H1 (cell line): ENCODE data around the gene SKP2. TPM values are rescaled to one million over a fixed set of nuclear protein-coding genes. Genes with fewer than 3 reads are reported as not detected.

Experiments used
- CTCF ChIA-PET: fragments of 300-600 bp; sonication (Branson Sonifier 250); formaldehyde crosslinking; loops from one replicate; lab custom pipeline; 2021; ENCODE audit not compliant: partially characterized antibody; lab: Charles Lee
- POLR2A ChIA-PET: fragments of 300-600 bp; sonication (Branson Sonifier 250); formaldehyde crosslinking; loops from one replicate; lab custom pipeline; 2021; ENCODE audit warnings: inconsistent platforms; ENCODE audit not compliant: partially characterized antibody; lab: Charles Lee
- DNase-seq, 2 experiments: peaks; one replicate each; pipeline versions ENCODE4 v3.0.0 to v3.0.0-alpha.2; 2010 to 2022; ENCODE audit warnings: low spot score in 2 of 2, low read depth in 1 of 2, mixed read lengths in 1 of 2
- FAIRE-seq: peaks from 2 replicates; lab custom pipeline; 2011; peaks lifted over from hg19 to GRCh38; lab: Jason Lieb, UNC
- H2AFZ ChIP-seq: 2 replicates; pipeline ENCODE4 v1.8.1; 2012; ENCODE audit warnings: low read length, inconsistent platforms
- H2AK5ac ChIP-seq: 2 replicates; pipeline ENCODE4 v1.6.1; 2013; ENCODE audit warnings: low read depth, low read length
- H2BK120ac ChIP-seq: replicated peaks from 2 replicates; pipeline ENCODE3; 2013; ENCODE audit warnings: low read depth, low read length, inconsistent platforms
- H2BK12ac ChIP-seq: 2 replicates; pipeline ENCODE4 v1.6.1; 2013; ENCODE audit warnings: low read depth, low read length
- H2BK15ac ChIP-seq: 2 replicates; pipeline ENCODE4 v1.6.1; 2013; ENCODE audit warnings: low read length
- H2BK20ac ChIP-seq: 2 replicates; pipeline ENCODE4 v1.6.1; 2013; ENCODE audit warnings: low read length
- H2BK5ac ChIP-seq: 2 replicates; pipeline ENCODE4 v1.6.1; 2013; ENCODE audit warnings: low read depth, low read length
- H3K14ac ChIP-seq: 2 replicates; pipeline ENCODE4 v1.6.1; 2013; ENCODE audit warnings: inconsistent platforms; ENCODE audit not compliant: insufficient read length
- H3K18ac ChIP-seq: 2 replicates; pipeline ENCODE4 v1.6.1; 2013; ENCODE audit warnings: low read length; ENCODE audit errors: extremely low read depth
- H3K23ac ChIP-seq: 2 replicates; pipeline ENCODE4 v1.6.1; 2013; ENCODE audit warnings: inconsistent platforms; ENCODE audit not compliant: insufficient read length
- H3K23me2 ChIP-seq: 2 replicates; pipeline ENCODE4 v1.6.1; 2013; ENCODE audit warnings: low read depth, low read length
- H3K27ac ChIP-seq: 2 replicates; pipeline ENCODE4 v1.6.1; 2011; ENCODE audit warnings: low read depth, low read length, inconsistent platforms
- H3K27me3 ChIP-seq, 4 experiments: replicated peaks in 1 of 4; 1 replicate in 1 of 4; 2 replicates in 3 of 4; pipeline versions ENCODE4 v1.6.1 to v1.8.1; 2011 to 2013; ENCODE audit warnings: low read length in 3 of 4, mild to moderate bottlenecking in 3 of 4, inconsistent platforms in 2 of 4, mixed read lengths in 2 of 4, moderate library complexity in 1 of 4; ENCODE audit not compliant: control insufficient read depth in 3 of 4, insufficient read depth in 3 of 4; ENCODE audit errors: extremely low read depth in 1 of 4
- H3K36me3 ChIP-seq, 4 experiments: 2 replicates each; pipeline versions ENCODE4 v1.6.1 to v1.8.1; 2011 to 2013; ENCODE audit warnings: mild to moderate bottlenecking in 4 of 4, low read length in 3 of 4, moderate library complexity in 2 of 4, control low read depth in 1 of 4, inconsistent platforms in 1 of 4; ENCODE audit not compliant: insufficient read depth in 4 of 4, control insufficient read depth in 2 of 4
- H3K4ac ChIP-seq: replicated peaks from 2 replicates; pipeline ENCODE3; 2013; ENCODE audit warnings: low read length, low read depth, mixed read lengths, inconsistent platforms; ENCODE audit not compliant: insufficient read length
- H3K4me1 ChIP-seq, 4 experiments: replicated peaks in 1 of 4; 1 replicate in 1 of 4; 2 replicates in 3 of 4; pipeline versions ENCODE4 v1.6.1 to v1.8.1; 2011 to 2013; ENCODE audit warnings: low read length in 3 of 4, inconsistent platforms in 2 of 4, mixed read lengths in 1 of 4; ENCODE audit not compliant: insufficient read depth in 4 of 4, control insufficient read depth in 3 of 4
- H3K4me2 ChIP-seq, 2 experiments: 2 replicates each; pipeline versions ENCODE4 v1.6.1 to v1.8.1; 2011 to 2013; ENCODE audit warnings: low read depth in 2 of 2, low read length in 2 of 2, control low read depth in 1 of 2, inconsistent platforms in 1 of 2, mild to moderate bottlenecking in 1 of 2; ENCODE audit not compliant: insufficient read depth in 1 of 2
- H3K4me3 ChIP-seq, 4 experiments: fragments of 200-600, 300-600 bp in 1 of 4; sonication (generic), shearing (Covaris generic), sonication (Bioruptor Twin) in 1 of 4; 2 replicates each; pipeline versions ENCODE4 v1.5.1 to v1.8.1; 2011 to 2016; ENCODE audit warnings: low read length in 4 of 4, low read depth in 3 of 4, control low read depth in 2 of 4, inconsistent platforms in 2 of 4, mild to moderate bottlenecking in 2 of 4, mixed read lengths in 1 of 4, moderate library complexity in 1 of 4; ENCODE audit not compliant: insufficient read depth in 2 of 4; ENCODE audit errors: extremely low read depth in 1 of 4
- H3K56ac ChIP-seq: replicated peaks from 2 replicates; pipeline ENCODE3; 2013; ENCODE audit warnings: low read depth, mild to moderate bottlenecking, mixed read lengths, low read length, inconsistent platforms; ENCODE audit not compliant: insufficient read length
- H3K79me1 ChIP-seq: 2 replicates; pipeline ENCODE4 v1.6.1; 2013; ENCODE audit warnings: low read depth, low read length, control low read depth
- H3K79me2 ChIP-seq, 2 experiments: 2 replicates each; pipeline versions ENCODE4 v1.6.1 to v1.8.1; 2012 to 2013; ENCODE audit warnings: low read length in 2 of 2, mild to moderate bottlenecking in 2 of 2, inconsistent platforms in 1 of 2; ENCODE audit not compliant: insufficient read depth in 2 of 2, control insufficient read depth in 1 of 2
- H3K9ac ChIP-seq, 4 experiments: replicated peaks in 1 of 4; 1 replicate in 1 of 4; 2 replicates in 3 of 4; pipeline versions ENCODE4 v1.6.1 to v1.8.1; 2011 to 2013; ENCODE audit warnings: low read depth in 3 of 4, low read length in 3 of 4, control low read depth in 2 of 4, mild to moderate bottlenecking in 2 of 4, moderate library complexity in 2 of 4, inconsistent platforms in 1 of 4; ENCODE audit errors: extremely low read depth in 1 of 4
- H3K9me3 ChIP-seq, 2 experiments: 2 replicates each; pipeline versions ENCODE4 v1.6.1 to v1.8.1; 2012 to 2013; ENCODE audit warnings: mild to moderate bottlenecking in 2 of 2, moderate library complexity in 2 of 2, control low read depth in 1 of 2, inconsistent platforms in 1 of 2, low read depth in 1 of 2, low read length in 1 of 2, mixed read lengths in 1 of 2; ENCODE audit not compliant: insufficient read depth in 2 of 2
- H4K20me1 ChIP-seq, 2 experiments: replicated peaks in 1 of 2; 2 replicates each; pipeline versions ENCODE3 to v1.8.1; 2011 to 2013; ENCODE audit warnings: inconsistent platforms in 2 of 2, low read length in 2 of 2, mild to moderate bottlenecking in 1 of 2; ENCODE audit not compliant: insufficient read depth in 2 of 2, control insufficient read depth in 1 of 2
- H4K5ac ChIP-seq: 2 replicates; pipeline ENCODE4 v1.6.1; 2013; ENCODE audit warnings: low read length, low read depth, mixed read lengths, inconsistent platforms; ENCODE audit not compliant: insufficient read length
- H4K8ac ChIP-seq: 2 replicates; pipeline ENCODE4 v1.8.0; 2013; ENCODE audit warnings: mild to moderate bottlenecking, moderate library complexity, low read length, inconsistent platforms; ENCODE audit not compliant: insufficient read depth; ENCODE audit errors: extremely low read depth
- H4K91ac ChIP-seq: replicated peaks from 2 replicates; pipeline ENCODE3; 2013; ENCODE audit warnings: low read length, mixed read lengths, inconsistent platforms; ENCODE audit not compliant: insufficient read length
- BCL11A ChIP-seq, 2 experiments: IDR thresholded peaks; one replicate each; pipeline ENCODE4 v1.6.1; 2011; ENCODE audit warnings: low read depth in 2 of 2, low read length in 2 of 2, mild to moderate bottlenecking in 2 of 2
- CBX5 ChIP-seq: fragments of 300-800, 300-1000 bp; sonication (generic); IDR thresholded peaks from 2 replicates; pipeline ENCODE4 v1.7.1; 2016; ENCODE audit warnings: antibody characterized with exemption, low read length, low read depth
- CREB1 ChIP-seq: IDR thresholded peaks from 2 replicates; pipeline ENCODE4 v1.6.1; 2012; ENCODE audit warnings: inconsistent platforms
- EGR1 ChIP-seq: IDR thresholded peaks from 2 replicates; pipeline ENCODE4 v1.6.1; 2011; ENCODE audit warnings: low read depth, low read length, borderline replicate concordance
- JUN ChIP-seq: IDR thresholded peaks from 2 replicates; pipeline ENCODE4 v1.6.1; 2011; ENCODE audit warnings: low read depth, mild to moderate bottlenecking, improper control_type of control experiment, low read length
- JUND ChIP-seq: IDR thresholded peaks from 2 replicates; pipeline ENCODE4 v1.6.1; 2011; ENCODE audit warnings: mild to moderate bottlenecking, improper control_type of control experiment, low read length
- NRF1 ChIP-seq: IDR thresholded peaks from 2 replicates; pipeline ENCODE4 v1.6.1; 2011; ENCODE audit warnings: mild to moderate bottlenecking, low read depth, low read length, improper control_type of control experiment
- RXRA ChIP-seq: IDR thresholded peaks from 2 replicates; pipeline ENCODE4 v1.6.1; 2011; ENCODE audit warnings: low read depth, mild to moderate bottlenecking, low read length, moderate library complexity; ENCODE audit not compliant: insufficient read depth
- SP4 ChIP-seq: IDR thresholded peaks from 2 replicates; pipeline ENCODE4 v1.6.1; 2012; ENCODE audit warnings: low read length, inconsistent platforms
- SUZ12 ChIP-seq: fragments of 200-600 bp; sonication (generic); IDR thresholded peaks from 2 replicates; pipeline ENCODE4 v1.6.1; 2012; ENCODE audit warnings: mild to moderate bottlenecking, inconsistent platforms, low read length, moderate library complexity, mixed read lengths
- TAF1 ChIP-seq: IDR thresholded peaks from 2 replicates; pipeline ENCODE4 v1.6.1; 2011; ENCODE audit warnings: mild to moderate bottlenecking, low read depth, low read length
- TBP ChIP-seq: IDR thresholded peaks from 2 replicates; pipeline ENCODE4 v1.6.1; 2011; ENCODE audit warnings: low read depth, low read length, improper control_type of control experiment
- WGBS, 2 experiments: shearing (Covaris generic) in 1 of 2; methylation state at CpG; one replicate each; pipeline versions ENCODE4 v1.1.6 to v1.1.7; 2013 to 2015; ENCODE audit warnings: low lambda C conversion rate in 2 of 2, mixed read lengths in 2 of 2, inconsistent platforms in 1 of 2, low coverage in 1 of 2, missing lambda C conversion rate in 1 of 2; ENCODE audit not compliant: insufficient replicate concordance in 2 of 2, insufficient coverage in 1 of 2, insufficient read length in 1 of 2; ENCODE audit errors: extremely low coverage in 1 of 2, missing lambda C conversion rate in 1 of 2; 5-methylcytosine and 5-hydroxymethylcytosine counted together
- polyA plus RNA-seq, 7 experiments: library from polyadenylated mRNA; depleted of rRNA in 3 of 7; stranded (reverse) in 5 of 7; unstranded in 2 of 7; fragments of >200 nt in 5 of 7; fragments of 200-250 nt in 2 of 7; gene quantifications; 1 replicate in 5 of 7; 2 replicates in 1 of 7; 4 replicates in 1 of 7; pipeline versions ENCODE4 v1.2.1 to v1.2.3, GENCODE V29; 2011 to 2013; ENCODE audit warnings: missing spikeins in 2 of 7, mixed read lengths in 2 of 7
- total RNA-seq: library from RNA; stranded (reverse); fragmentation: NEBNext Ultra II Directional; extraction: Animal tissue kit (Norgen Biotek cat#: 25700); gene quantifications from 2 replicates; pipeline ENCODE4 v1.2.1, GENCODE V29; 2021

Gene SKP2
- total and polyA plus RNA-seq, 2 of the 8 experiments (the other 6 are each of a cell fraction or from before 2014, with no cell fraction given), result 49.9 to 104 TPM

DNA sequence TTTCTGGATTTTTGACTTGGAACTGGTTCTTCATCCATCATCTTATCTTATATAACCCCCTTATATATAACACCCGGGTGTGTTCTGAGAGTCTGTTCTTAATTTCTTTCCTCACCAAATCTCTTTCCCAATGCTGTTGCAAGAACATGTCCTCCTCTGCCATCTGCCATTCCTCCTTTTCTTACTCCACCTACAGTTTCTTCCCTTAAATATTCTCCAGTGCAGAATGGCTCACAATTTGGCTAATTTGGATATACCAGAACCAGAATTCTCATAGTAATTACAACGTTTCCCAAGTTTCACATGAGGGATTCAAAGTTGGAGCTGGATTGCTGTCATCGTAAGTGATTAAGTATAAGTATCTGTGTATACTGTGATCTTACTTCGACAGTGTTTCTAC is 28.0 kb downstream of the SKP2 start:
- no peak overlapping the region for H2AK5ac ChIP-seq

More for the DNA sequence above, 28.0 kb downstream of the SKP2 start:
- no peak overlapping the region for H4K91ac ChIP-seq
- H3K9me3 ChIP-seq, result no peaks in the 10 kb centered on the region; a peak in 1 of 4 replicates
- no peak overlapping the region for H2BK5ac ChIP-seq
- no peak overlapping the region for H3K4me3 ChIP-seq
- DNase-seq (no peak), FAIRE-seq (no peak)
- no peak overlapping the region for H2BK120ac ChIP-seq
- no peak overlapping the region for H3K27ac ChIP-seq
- POLR2A ChIA-PET, result no interaction called here
- peaks cover 0 to 3% (median 0%) of the 10 kb centered on the region in 4 experiments; a peak in 1 of 7 replicates for H3K27me3 ChIP-seq
- H4K5ac ChIP-seq, result no peak overlapping the region
- CTCF ChIA-PET, result interaction anchor here (1.0 kb wide), 1 partner anchor 8 kb away, joined by 3 read pairs; no protein-coding TSS in a partner anchor
- H3K4ac ChIP-seq, result no peak overlapping the region
- no peak overlapping the region for H2BK15ac ChIP-seq
- H3K18ac ChIP-seq, result no peak overlapping the region
- H3K9ac ChIP-seq, result no peak overlapping the region
- 86% methylated on average over 4 of the region's 4 CpGs; no CpG with 5 or more reads in 1 of the 2 experiments for WGBS, 2 experiments
- H2AFZ ChIP-seq, result no peak overlapping the region
- no peaks in the 10 kb centered on the region for H3K79me1 ChIP-seq
- no peak overlapping the region for H2BK12ac ChIP-seq
- H3K23me2 ChIP-seq, result no peaks in the 10 kb centered on the region
- no peak for TF ChIP-seq BCL11A (IDR thresholded peaks at IDR 0.05; ENCODE audit: low read depth in 2 of 2, low read length in 2 of 2)
- TF ChIP-seq RXRA, result no peak
- no peak for TF ChIP-seq JUND
- TF ChIP-seq TAF1, result no peak
- no peak for TF ChIP-seq JUN
- no peak for TF ChIP-seq SUZ12
- no peak for TF ChIP-seq CBX5
- TF ChIP-seq EGR1, result no peak
- no peak for TF ChIP-seq NRF1
- no peak for TF ChIP-seq TBP
- no peak for TF ChIP-seq CREB1
- TF ChIP-seq SP4, result no peak
- H3K23ac ChIP-seq, result no peak overlapping the region
- H3K36me3 ChIP-seq, result peaks cover 4 to 58% (median 25%) of the 10 kb centered on the region in 4 experiments
- H3K4me1 ChIP-seq, result no peaks in the 10 kb centered on the region
- no peak overlapping the region for H4K8ac ChIP-seq
- no peaks in the 10 kb centered on the region for H3K79me2 ChIP-seq
- H4K20me1 ChIP-seq, result no peaks in the 10 kb centered on the region
- H3K14ac ChIP-seq, result no peak overlapping the region
- H2BK20ac ChIP-seq, result no peak overlapping the region
- no peak overlapping the region for H3K4me2 ChIP-seq
- no peak overlapping the region for H3K56ac ChIP-seq
